ENCODE measurements around the gene HHIPL1.
"Not testable (repeated sequence)": the region's sequence is repeated elsewhere in the genome, so short reads cannot be mapped to it uniquely, and the experiment has no call there.

The HHIPL1 gene

GRCh38 chr14:99655521-99655920, 10.6 kb downstream of the HHIPL1 start:
- no peak overlapping the region for H3K27ac ChIP-seq (ENCODE audit: low read length)
- peaks cover 0 to 6% of the 10 kb centered on the region in 2 donors for H3K4me1 ChIP-seq (ENCODE audit: control insufficient read depth in 1 of 2, insufficient read depth in 2 of 2, low read length in 2 of 2)
- no peaks in the 10 kb centered on the region for H3K9me3 ChIP-seq (ENCODE audit: control insufficient read depth in 1 of 2, low read length in 2 of 2)
- no peaks in the 10 kb centered on the region for H3K36me3 ChIP-seq (ENCODE audit: control insufficient read depth in 1 of 2, insufficient read depth in 2 of 2, low read length in 2 of 2)
- H3K27me3 ChIP-seq (ENCODE audit: low read depth, low read length), result peaks cover 6% of the 10 kb centered on the region
- no peak overlapping the region for H3K4me3 ChIP-seq (ENCODE audit: low read depth in 1 of 2, low read length in 2 of 2)

GRCh38 chr14:99656171-99656570, 11.2 kb downstream of the HHIPL1 start:
- H3K9me3 ChIP-seq (ENCODE audit: control insufficient read depth in 1 of 2, low read length in 2 of 2), result no peaks in the 10 kb centered on the region
- no peak overlapping the region for H3K27ac ChIP-seq (ENCODE audit: low read length)
- H3K4me1 ChIP-seq (ENCODE audit: control insufficient read depth in 1 of 2, insufficient read depth in 2 of 2, low read length in 2 of 2), result peaks cover 0 to 6% of the 10 kb centered on the region in 2 donors
- H3K27me3 ChIP-seq (ENCODE audit: low read depth, low read length), result peaks cover 6% of the 10 kb centered on the region
- no peaks in the 10 kb centered on the region for H3K36me3 ChIP-seq (ENCODE audit: control insufficient read depth in 1 of 2, insufficient read depth in 2 of 2, low read length in 2 of 2)
- no peak overlapping the region for H3K4me3 ChIP-seq (ENCODE audit: low read depth in 1 of 2, low read length in 2 of 2)

- Histone ChIP-seq H3K9me3 (ENCODE audit: control insufficient read depth in 1 of 2, low read length in 2 of 2) (no peaks in the 10 kb centered on the region), H3K4me1 (ENCODE audit: control insufficient read depth in 1 of 2, insufficient read depth in 2 of 2, low read length in 2 of 2) (peaks cover 0 to 6% of the 10 kb centered on the region in 2 donors), H3K4me3 (ENCODE audit: low read depth in 1 of 2, low read length in 2 of 2) (no peak overlapping the region), H3K27me3 (ENCODE audit: low read depth, low read length) (peaks cover 6% of the 10 kb centered on the region), H3K27ac (ENCODE audit: low read length) (no peak overlapping the region), H3K36me3 (ENCODE audit: control insufficient read depth in 1 of 2, insufficient read depth in 2 of 2, low read length in 2 of 2) (peaks cover 0 to 8% of the 10 kb centered on the region in 2 donors)
These were observed 12.8 kb downstream of the HHIPL1 start for GRCh38 chr14:99657645-99658155.

- H3K36me3 ChIP-seq (ENCODE audit: control insufficient read depth in 1 of 2, insufficient read depth in 2 of 2, low read length in 2 of 2), result peaks cover 0 to 10% of the 10 kb centered on the region in 2 donors
- H3K4me3 ChIP-seq (ENCODE audit: low read depth in 1 of 2, low read length in 2 of 2), result no peak overlapping the region
- H3K27me3 ChIP-seq (ENCODE audit: low read depth, low read length), result peaks cover 6% of the 10 kb centered on the region
- H3K27ac ChIP-seq (ENCODE audit: low read length), result no peak overlapping the region
- H3K9me3 ChIP-seq (ENCODE audit: control insufficient read depth in 1 of 2, low read length in 2 of 2), result no peaks in the 10 kb centered on the region
- peaks cover 0 to 6% of the 10 kb centered on the region in 2 donors for H3K4me1 ChIP-seq (ENCODE audit: control insufficient read depth in 1 of 2, insufficient read depth in 2 of 2, low read length in 2 of 2)
These were observed 13.4 kb downstream of the HHIPL1 start for GRCh38 chr14:99658218-99658845.

GRCh38 chr14:99659333-99659741, 14.4 kb downstream of the HHIPL1 start:
- Histone ChIP-seq H3K36me3 (ENCODE audit: control insufficient read depth in 1 of 2, insufficient read depth in 2 of 2, low read length in 2 of 2) (peaks cover 0 to 10% of the 10 kb centered on the region in 2 donors), H3K9me3 (ENCODE audit: control insufficient read depth in 1 of 2, low read length in 2 of 2) (no peaks in the 10 kb centered on the region), H3K27me3 (ENCODE audit: low read depth, low read length) (peaks cover 6% of the 10 kb centered on the region), H3K4me3 (ENCODE audit: low read depth in 1 of 2, low read length in 2 of 2) (no peak overlapping the region), H3K27ac (ENCODE audit: low read length) (no peak overlapping the region), H3K4me1 (ENCODE audit: control insufficient read depth in 1 of 2, insufficient read depth in 2 of 2, low read length in 2 of 2) (peaks cover 0 to 9% of the 10 kb centered on the region in 2 donors)

- no peak overlapping the region for H3K4me3 ChIP-seq (ENCODE audit: low read depth in 1 of 2, low read length in 2 of 2)
These were observed 15.2 kb downstream of the HHIPL1 start for GRCh38 chr14:99660006-99660566.

GRCh38 chr14:99660794-99661193, 15.9 kb downstream of the HHIPL1 start:
- Histone ChIP-seq H3K27me3 (ENCODE audit: low read depth, low read length) (peaks cover 6% of the 10 kb centered on the region), H3K4me1 (ENCODE audit: control insufficient read depth in 1 of 2, insufficient read depth in 2 of 2, low read length in 2 of 2) (peaks cover 0 to 11% of the 10 kb centered on the region in 2 donors), H3K36me3 (ENCODE audit: control insufficient read depth in 1 of 2, insufficient read depth in 2 of 2, low read length in 2 of 2) (peaks cover 0 to 10% of the 10 kb centered on the region in 2 donors), H3K27ac (ENCODE audit: low read length) (no peak overlapping the region), H3K9me3 (ENCODE audit: control insufficient read depth in 1 of 2, low read length in 2 of 2) (no peaks in the 10 kb centered on the region), H3K4me3 (ENCODE audit: low read depth in 1 of 2, low read length in 2 of 2) (no peak overlapping the region)

More at GRCh38 chr14:99660006-99660566, 15.2 kb downstream of the HHIPL1 start:
- Histone ChIP-seq H3K9me3 (ENCODE audit: control insufficient read depth in 1 of 2, low read length in 2 of 2) (no peaks in the 10 kb centered on the region), H3K4me1 (ENCODE audit: control insufficient read depth in 1 of 2, insufficient read depth in 2 of 2, low read length in 2 of 2) (peaks cover 0 to 11% of the 10 kb centered on the region in 2 donors), H3K27me3 (ENCODE audit: low read depth, low read length) (peaks cover 6% of the 10 kb centered on the region), H3K36me3 (ENCODE audit: control insufficient read depth in 1 of 2, insufficient read depth in 2 of 2, low read length in 2 of 2) (peaks cover 0 to 10% of the 10 kb centered on the region in 2 donors), H3K27ac (ENCODE audit: low read length) (no peak overlapping the region)

DNA sequence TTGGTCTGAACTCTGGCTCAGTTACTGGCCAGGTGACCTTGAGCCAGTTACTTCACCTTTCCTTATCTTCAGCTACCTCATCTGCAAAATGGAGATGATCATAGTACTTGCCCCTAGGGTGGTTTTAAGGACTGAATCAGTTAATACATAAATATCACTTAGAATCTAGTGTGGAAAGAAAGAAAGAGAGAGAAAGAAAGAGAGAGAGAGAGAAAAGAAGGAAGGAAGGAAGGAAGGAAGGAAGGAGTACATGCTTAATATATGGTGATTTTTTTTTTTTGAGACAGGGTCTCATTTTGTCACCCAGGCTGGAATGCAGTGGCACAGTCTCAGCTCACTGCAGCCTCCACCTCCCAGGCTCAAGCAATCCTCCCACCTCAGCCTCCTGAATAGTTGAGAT, 16.3 kb downstream of the HHIPL1 start:
- H3K27ac ChIP-seq (ENCODE audit: low read length); H3K27me3 ChIP-seq (ENCODE audit: low read depth, low read length); H3K9me3 ChIP-seq (ENCODE audit: control insufficient read depth in 1 of 2, low read length in 2 of 2); H3K4me3 ChIP-seq (ENCODE audit: low read depth in 1 of 2, low read length in 2 of 2): not testable (repeated sequence)
- peaks cover 0 to 11% of the 10 kb centered on the region in 2 donors for H3K4me1 ChIP-seq (ENCODE audit: control insufficient read depth in 1 of 2, insufficient read depth in 2 of 2, low read length in 2 of 2)
- peaks cover 0 to 10% of the 10 kb centered on the region in 2 donors for H3K36me3 ChIP-seq (ENCODE audit: control insufficient read depth in 1 of 2, insufficient read depth in 2 of 2, low read length in 2 of 2)

DNA sequence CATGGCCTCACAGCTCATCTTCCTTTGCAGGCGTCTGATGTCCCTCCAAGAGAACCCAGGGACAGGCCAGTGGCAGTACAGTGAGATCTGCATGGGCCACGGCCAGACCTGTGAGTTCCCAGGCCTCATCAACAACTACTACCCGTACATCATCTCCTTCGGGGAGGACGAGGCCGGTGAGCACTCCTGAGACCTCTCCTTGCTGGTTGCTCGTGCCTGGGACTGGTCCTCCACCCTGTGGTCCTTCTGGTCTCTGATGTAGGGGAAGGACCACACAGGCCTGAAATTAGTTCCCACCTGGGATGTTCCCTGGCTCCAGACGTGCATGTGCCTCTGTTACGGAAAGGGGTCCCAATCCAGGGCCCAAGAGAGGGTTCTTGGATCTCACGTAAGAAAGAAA, 17.9 kb downstream of the HHIPL1 start:
- Histone ChIP-seq H3K27me3 (ENCODE audit: low read depth, low read length) (peaks cover 6% of the 10 kb centered on the region), H3K4me1 (ENCODE audit: control insufficient read depth in 1 of 2, insufficient read depth in 2 of 2, low read length in 2 of 2) (peaks cover 0 to 11% of the 10 kb centered on the region in 2 donors), H3K36me3 (ENCODE audit: control insufficient read depth in 1 of 2, insufficient read depth in 2 of 2, low read length in 2 of 2) (peaks cover 0 to 10% of the 10 kb centered on the region in 2 donors), H3K27ac (ENCODE audit: low read length) (no peak overlapping the region), H3K4me3 (ENCODE audit: low read depth in 1 of 2, low read length in 2 of 2) (no peak overlapping the region), H3K9me3 (ENCODE audit: control insufficient read depth in 1 of 2, low read length in 2 of 2) (no peaks in the 10 kb centered on the region)

GRCh38 chr14:99663386-99664057, 18.6 kb downstream of the HHIPL1 start:
- H3K4me1 ChIP-seq (ENCODE audit: control insufficient read depth in 1 of 2, insufficient read depth in 2 of 2, low read length in 2 of 2), result peaks cover 0 to 11% of the 10 kb centered on the region in 2 donors
- H3K9me3 ChIP-seq (ENCODE audit: control insufficient read depth in 1 of 2, low read length in 2 of 2), result no peaks in the 10 kb centered on the region
- peaks cover 6% of the 10 kb centered on the region for H3K27me3 ChIP-seq (ENCODE audit: low read depth, low read length)
- no peak overlapping the region for H3K27ac ChIP-seq (ENCODE audit: low read length)
- H3K36me3 ChIP-seq (ENCODE audit: control insufficient read depth in 1 of 2, insufficient read depth in 2 of 2, low read length in 2 of 2), result peaks cover 0 to 10% of the 10 kb centered on the region in 2 donors
- H3K4me3 ChIP-seq (ENCODE audit: low read depth in 1 of 2, low read length in 2 of 2), result no peak overlapping the region

Data from muscle layer of duodenum (tissue), 2 donors.